Muscle layer of colon (tissue), 2 donors: ENCODE results near the gene EFCAB9.

ENCODE experiments used
- H3K27ac ChIP-seq: one replicate; pipeline ENCODE4 v1.7.0; 2013; ENCODE audit warnings: low read depth, mild to moderate bottlenecking, low read length, moderate library complexity
- H3K27me3 ChIP-seq, 2 donors: one replicate each; pipeline ENCODE4 v1.7.0; 2013; ENCODE audit warnings: low read length in 2 of 2, mild to moderate bottlenecking in 2 of 2; ENCODE audit not compliant: insufficient read depth in 2 of 2, control insufficient read depth in 1 of 2
- H3K36me3 ChIP-seq: one replicate; pipeline ENCODE4 v1.7.0; 2013; ENCODE audit warnings: mild to moderate bottlenecking, low read length; ENCODE audit not compliant: insufficient read depth
- H3K4me1 ChIP-seq: one replicate; pipeline ENCODE4 v1.7.0; 2013; ENCODE audit warnings: mild to moderate bottlenecking, low read length; ENCODE audit not compliant: insufficient read depth
- H3K4me3 ChIP-seq, 2 donors: one replicate each; pipeline ENCODE4 v1.7.0; 2013; ENCODE audit warnings: low read length in 2 of 2, low read depth in 1 of 2, mild to moderate bottlenecking in 1 of 2, moderate library complexity in 1 of 2
- H3K9ac ChIP-seq: one replicate; pipeline ENCODE4 v1.7.0; 2013; ENCODE audit warnings: low read length
- H3K9me3 ChIP-seq: one replicate; pipeline ENCODE4 v1.7.0; 2013; ENCODE audit warnings: mild to moderate bottlenecking, low read length
- donor health status: abdominal sarcoma.
- donor health status: Adenocarcinoma of cecum.

Gene EFCAB9

DNA sequence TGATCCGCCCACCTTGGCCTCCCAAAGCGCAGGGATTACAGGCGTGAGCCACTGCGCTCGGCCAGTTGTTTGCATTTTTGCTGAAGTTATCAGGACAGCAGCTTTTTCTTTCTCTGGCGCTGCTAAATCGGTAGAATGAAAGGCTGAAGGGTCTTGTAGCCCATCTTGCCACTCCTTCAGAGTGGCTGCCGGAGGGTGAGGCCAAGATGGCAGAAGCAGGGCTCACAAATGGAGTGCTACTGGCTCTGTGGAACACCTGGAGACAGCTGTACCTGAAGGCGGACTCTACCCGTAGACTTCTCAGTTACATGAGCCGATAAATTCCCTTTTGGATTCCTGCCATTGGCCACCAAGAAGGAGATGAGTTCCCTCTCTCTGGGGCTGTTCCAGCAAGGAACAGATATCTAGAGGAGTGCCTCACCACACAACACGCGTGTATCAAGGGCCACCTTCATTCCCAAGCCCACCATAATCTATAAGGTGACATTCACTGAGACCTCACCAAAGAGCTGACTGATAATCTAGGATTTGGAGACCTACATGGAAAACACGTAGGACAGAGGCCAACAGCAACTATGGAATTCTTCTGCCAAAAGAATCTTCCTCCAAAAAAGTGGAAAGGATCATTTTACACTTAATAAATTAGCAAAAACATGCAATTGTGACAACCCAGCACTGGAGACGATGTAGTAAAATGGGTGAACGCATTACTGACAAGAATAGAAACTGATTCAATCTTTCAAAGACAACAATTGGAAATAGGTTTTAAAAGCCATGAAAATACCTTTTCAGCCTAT lies 27.7 kb upstream of the EFCAB9 start:
- Histone ChIP-seq H3K4me1 (peaks cover 12% of the 10 kb centered on the region), H3K9me3 (no peaks in the 10 kb centered on the region), H3K9ac (no peak overlapping the region), H3K36me3 (no peaks in the 10 kb centered on the region), H3K27ac (no peak overlapping the region), H3K4me3 (no peak overlapping the region), H3K27me3 (no peaks in the 10 kb centered on the region)

DNA sequence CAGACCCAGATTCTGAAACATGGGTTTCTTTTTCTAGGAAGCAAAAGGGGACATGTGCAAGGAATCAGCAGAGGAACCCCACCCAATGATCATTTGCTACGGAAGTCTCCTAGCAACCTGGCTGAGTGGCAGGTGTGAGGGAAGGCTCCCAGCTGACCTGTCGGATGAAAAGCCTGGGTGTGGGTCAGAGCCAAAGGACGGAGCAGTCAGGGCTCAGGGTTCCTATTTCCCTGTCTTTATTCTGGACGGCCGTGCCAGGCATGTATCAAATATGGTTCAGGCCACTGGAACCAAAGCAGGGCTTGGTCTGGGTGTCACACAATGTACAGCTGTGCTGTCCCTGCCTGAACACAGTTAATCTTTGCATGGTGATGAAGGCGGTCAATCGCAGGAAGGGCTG lies 26.1 kb upstream of the EFCAB9 start:
- Histone ChIP-seq H3K9ac (no peak overlapping the region), H3K4me3 (no peak overlapping the region), H3K4me1 (peaks cover 12% of the 10 kb centered on the region), H3K27ac (peak overlapping the region; percentile 23), H3K27me3 (no peaks in the 10 kb centered on the region), H3K36me3 (no peaks in the 10 kb centered on the region), H3K9me3 (no peaks in the 10 kb centered on the region)

DNA sequence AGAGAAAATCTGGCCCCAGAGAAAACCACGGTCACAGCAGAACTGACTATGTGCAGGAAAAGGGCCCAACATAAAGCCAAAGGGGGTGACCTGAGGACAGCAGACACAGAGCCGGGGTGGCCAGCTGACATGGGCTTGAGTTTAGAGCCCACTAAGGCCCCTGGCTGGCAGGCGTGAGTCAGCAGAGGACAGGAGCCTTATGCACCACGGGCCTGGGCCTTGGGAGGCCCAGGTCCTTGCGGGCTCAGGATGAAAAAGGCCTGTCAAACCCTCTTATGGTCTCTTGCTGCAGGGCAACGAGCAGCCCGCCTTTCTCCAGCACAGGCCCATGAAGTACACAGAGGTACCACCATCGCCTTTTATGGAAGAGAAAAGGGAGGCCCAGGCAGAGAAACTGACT lies 25.7 kb upstream of the EFCAB9 start:
- no peaks in the 10 kb centered on the region for H3K9me3 ChIP-seq
- no peaks in the 10 kb centered on the region for H3K27me3 ChIP-seq
- no peak overlapping the region for H3K4me3 ChIP-seq
- peaks cover 12% of the 10 kb centered on the region for H3K4me1 ChIP-seq
- H3K9ac ChIP-seq: no peak overlapping the region
- no peaks in the 10 kb centered on the region for H3K36me3 ChIP-seq
- H3K27ac ChIP-seq: peak overlapping the region; percentile 23

DNA sequence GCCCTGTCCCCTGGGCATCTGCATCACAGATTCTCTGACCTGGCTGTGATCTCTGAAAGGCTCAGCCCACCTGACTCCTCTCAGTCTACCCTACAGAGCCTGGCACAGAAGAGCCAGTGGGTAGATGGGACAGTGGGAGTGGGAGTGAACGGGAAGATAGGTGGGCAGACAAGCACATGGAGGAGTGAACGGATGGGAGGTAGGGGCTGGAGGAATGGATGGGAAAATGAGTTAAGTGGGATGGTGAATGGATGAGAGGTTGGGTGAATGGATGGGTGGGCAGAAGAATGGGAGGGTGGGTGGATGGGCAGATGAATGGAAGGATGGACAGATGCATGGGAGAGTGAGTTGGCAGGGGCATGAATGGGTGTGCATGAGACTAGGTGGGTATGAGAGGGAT lies 24.8 kb upstream of the EFCAB9 start:
- Histone ChIP-seq H3K9ac (no peak overlapping the region), H3K27me3 (no peaks in the 10 kb centered on the region), H3K27ac (no peak overlapping the region), H3K4me3 (no peak overlapping the region), H3K36me3 (no peaks in the 10 kb centered on the region), H3K4me1 (peaks cover 12% of the 10 kb centered on the region), H3K9me3 (no peaks in the 10 kb centered on the region)

DNA sequence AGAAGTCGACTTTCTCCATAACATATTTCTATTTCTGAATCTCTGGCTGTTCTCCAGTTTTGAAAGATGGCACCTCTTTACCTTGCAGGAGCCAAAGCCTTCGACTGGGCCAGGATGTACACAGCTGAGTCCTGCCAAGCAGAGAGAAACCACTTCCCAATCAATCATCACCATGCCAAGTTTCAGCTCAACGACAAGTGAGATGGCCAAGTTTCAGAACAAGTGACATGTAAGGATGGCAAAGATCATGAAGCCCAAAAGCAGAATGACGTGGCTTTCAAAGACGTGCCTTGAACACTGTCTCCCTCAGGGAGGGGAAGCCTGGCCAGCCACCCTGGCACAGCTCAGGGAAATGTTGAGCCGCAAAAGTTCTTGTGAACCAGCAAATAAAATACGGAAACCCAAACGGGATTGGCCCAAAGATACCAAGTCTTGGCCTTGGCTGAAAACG lies 23.7 kb upstream of the EFCAB9 start:
- Histone ChIP-seq H3K36me3 (no peaks in the 10 kb centered on the region), H3K9me3 (no peaks in the 10 kb centered on the region), H3K4me3 (no peak overlapping the region), H3K27ac (no peak overlapping the region), H3K9ac (no peak overlapping the region), H3K27me3 (no peaks in the 10 kb centered on the region), H3K4me1 (peaks cover 12% of the 10 kb centered on the region)

DNA sequence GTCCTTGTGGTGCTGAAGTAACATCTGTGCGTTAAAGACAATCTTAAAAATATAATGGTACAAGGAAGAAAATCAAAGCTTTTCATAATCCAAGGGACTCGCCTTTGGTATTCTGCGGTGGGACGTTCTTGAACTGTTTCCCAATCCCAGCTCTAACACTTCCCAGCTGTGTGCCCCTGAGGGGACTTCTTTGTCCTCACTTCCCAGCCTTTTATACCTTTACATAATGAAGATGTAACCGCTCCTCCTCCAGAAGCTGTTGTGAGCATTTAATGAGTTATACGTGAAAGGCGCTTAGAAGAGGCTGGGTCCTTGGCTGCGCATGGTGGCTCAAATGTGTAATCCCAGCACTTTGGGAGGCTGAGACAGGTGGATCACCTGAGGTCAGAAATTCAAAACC lies 22.9 kb upstream of the EFCAB9 start:
- H3K9me3 ChIP-seq: no peaks in the 10 kb centered on the region
- no peaks in the 10 kb centered on the region for H3K36me3 ChIP-seq
- no peak overlapping the region for H3K9ac ChIP-seq
- H3K4me1 ChIP-seq: peaks cover 12% of the 10 kb centered on the region
- H3K27ac ChIP-seq: no peak overlapping the region
- no peaks in the 10 kb centered on the region for H3K27me3 ChIP-seq
- no peak overlapping the region for H3K4me3 ChIP-seq

DNA sequence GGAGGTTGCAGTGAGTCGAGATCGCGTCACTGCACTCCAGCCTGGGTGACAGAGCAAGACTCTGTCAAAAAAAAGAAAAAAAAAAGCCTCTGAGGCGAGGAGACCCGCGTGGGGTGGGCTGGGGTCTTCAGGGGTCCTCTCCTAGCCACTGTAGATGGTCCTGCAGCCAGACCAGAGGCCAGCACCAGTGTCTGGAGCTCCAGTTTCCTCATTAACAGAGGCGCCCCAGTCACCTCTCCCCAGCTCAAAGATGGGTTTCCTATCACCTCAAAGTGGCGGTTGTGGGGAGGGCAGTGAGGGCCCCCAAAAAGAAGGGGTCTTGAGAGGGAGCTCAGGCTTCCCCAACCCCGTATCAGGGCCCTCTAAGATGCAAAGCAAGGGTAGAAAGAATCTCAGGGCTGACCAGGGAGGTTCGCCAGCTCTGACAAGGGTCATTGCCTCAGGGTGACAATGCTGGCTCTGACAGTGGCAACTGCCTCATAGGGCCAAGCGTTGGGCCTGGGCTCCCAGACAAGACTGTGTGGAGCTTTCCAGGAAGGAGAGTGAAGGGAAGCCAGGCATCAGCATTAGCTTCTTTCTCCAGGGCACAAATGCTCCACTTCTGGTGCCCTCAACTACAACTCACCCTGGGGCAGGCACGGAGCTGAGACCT lies 20.9 kb upstream of the EFCAB9 start:
- peaks cover 9% of the 10 kb centered on the region for H3K4me1 ChIP-seq
- no peaks in the 10 kb centered on the region for H3K36me3 ChIP-seq
- no peak overlapping the region for H3K27ac ChIP-seq
- H3K9ac ChIP-seq: no peak overlapping the region
- no peaks in the 10 kb centered on the region for H3K9me3 ChIP-seq
- no peak overlapping the region for H3K4me3 ChIP-seq
- no peaks in the 10 kb centered on the region for H3K27me3 ChIP-seq

DNA sequence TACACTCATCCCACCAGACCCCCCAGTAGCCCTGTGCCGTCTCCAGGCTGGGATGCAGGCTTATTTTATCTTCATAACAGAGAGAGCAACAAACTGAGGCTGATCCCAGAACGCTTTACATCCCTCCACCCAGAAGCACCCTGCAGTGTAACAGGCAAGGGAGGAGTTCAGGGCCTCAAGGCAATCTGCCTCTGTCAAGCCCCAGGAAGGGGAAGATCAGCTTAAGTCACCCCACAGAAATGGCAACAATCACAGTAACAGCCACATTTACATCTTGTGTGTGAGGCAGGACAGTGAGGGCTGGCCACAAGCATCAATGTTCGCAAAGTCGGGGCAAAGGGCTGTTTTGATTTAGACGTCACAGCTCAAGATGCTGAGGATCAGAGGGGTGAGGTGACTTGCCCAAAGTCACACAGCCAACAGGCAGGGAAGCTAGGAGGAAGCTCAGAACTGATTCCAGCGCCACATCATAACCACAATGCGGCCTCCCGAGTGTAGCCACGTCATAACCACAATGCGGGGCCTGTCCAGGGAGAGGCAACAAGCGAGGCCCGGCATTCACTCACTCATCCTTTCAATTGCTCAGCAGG lies 20.3 kb upstream of the EFCAB9 start:
- H3K9me3 ChIP-seq: no peaks in the 10 kb centered on the region
- H3K4me1 ChIP-seq: peaks cover 3% of the 10 kb centered on the region
- no peak overlapping the region for H3K27ac ChIP-seq
- H3K36me3 ChIP-seq: no peaks in the 10 kb centered on the region
- H3K9ac ChIP-seq: no peak overlapping the region
- no peak overlapping the region for H3K4me3 ChIP-seq
- no peaks in the 10 kb centered on the region for H3K27me3 ChIP-seq

DNA sequence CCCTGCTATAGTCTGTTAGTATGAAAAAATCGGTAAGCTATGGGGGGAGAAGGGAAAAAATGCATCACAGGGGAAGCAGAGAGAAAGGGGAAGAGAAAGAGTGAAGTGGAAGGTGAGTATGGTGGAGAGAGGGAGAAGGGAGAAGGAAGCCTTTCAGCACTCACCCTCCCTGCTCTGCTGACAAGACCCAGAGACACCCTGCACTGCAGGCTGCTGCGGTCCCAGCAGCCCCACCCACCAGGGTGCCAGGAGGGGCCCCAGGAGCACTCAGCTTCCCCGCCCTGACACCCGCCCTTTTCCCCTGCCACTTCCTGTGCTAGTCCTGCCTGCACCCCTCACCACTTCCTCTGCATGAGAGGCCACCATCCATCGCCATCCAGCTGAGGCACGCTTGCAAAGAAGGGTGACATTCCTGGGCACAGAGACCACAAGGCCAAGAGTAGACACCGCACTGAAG lies 18.7 kb upstream of the EFCAB9 start:
- Histone ChIP-seq H3K27ac (no peak overlapping the region), H3K4me1 (no peaks in the 10 kb centered on the region), H3K36me3 (no peaks in the 10 kb centered on the region), H3K27me3 (no peaks in the 10 kb centered on the region), H3K4me3 (no peak overlapping the region), H3K9ac (no peak overlapping the region), H3K9me3 (no peaks in the 10 kb centered on the region)

DNA sequence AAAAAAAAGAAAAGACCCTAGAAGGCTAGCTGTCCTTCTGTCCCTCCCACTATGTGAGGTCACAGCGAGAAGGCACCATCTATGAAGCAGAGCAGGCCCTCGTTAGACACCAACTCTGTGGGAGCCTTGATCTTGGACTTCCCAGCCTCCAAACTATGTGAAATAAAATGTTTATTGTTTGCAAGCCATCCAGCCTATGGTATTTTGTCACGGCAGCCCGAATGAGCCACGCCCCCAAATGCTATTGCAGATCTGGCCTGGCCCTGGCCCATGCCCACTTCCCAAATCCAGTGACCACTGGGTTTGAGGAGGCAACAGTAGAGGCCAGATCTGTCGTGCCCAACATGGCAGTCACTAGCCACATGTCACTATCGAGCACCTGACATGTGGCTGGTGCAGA lies 16.8 kb upstream of the EFCAB9 start:
- Histone ChIP-seq H3K9me3 (no peaks in the 10 kb centered on the region), H3K27ac (no peak overlapping the region), H3K27me3 (no peaks in the 10 kb centered on the region), H3K4me3 (no peak overlapping the region), H3K9ac (no peak overlapping the region), H3K36me3 (no peaks in the 10 kb centered on the region), H3K4me1 (no peaks in the 10 kb centered on the region)

DNA sequence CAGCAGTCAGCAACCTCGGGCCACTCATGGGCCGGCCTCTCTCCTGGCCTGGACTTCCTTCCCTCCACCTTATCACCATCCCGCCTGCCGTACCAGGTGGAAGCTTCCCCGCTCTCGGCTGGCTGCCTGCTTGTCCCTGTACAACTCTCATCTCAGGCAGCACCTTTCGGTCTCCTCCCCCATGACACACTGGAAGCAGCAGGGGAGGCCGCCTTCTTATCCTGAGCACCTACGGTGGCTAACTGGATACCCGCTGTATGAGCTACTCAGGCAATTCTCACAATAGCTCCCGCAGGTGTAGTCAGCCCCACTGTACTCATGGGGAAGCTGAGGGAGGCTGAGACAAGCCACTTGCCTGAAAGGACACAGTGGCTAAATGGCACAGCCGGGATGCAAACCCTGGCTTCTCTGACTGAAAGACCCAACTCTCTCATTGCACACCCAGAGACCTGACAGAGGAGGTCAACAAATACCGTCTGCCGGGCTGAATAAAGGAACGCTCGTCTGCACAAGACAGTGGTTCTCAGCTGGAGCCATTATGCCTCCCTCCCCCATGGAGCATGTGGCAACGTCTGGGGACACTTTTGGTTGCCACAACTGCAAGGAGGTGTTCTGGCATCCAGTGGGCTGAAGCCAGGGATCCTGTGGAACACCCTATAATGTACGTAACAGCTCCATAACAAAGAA lies 15.5 kb upstream of the EFCAB9 start:
- Histone ChIP-seq H3K27ac (no peak overlapping the region), H3K4me3 (no peak overlapping the region), H3K9ac (no peak overlapping the region), H3K4me1 (no peaks in the 10 kb centered on the region), H3K36me3 (no peaks in the 10 kb centered on the region), H3K27me3 (no peaks in the 10 kb centered on the region), H3K9me3 (no peaks in the 10 kb centered on the region)
